OCI-LY1 (cell line): ENCODE results near the gene TMEM164.

ENCODE experiments used
- H2AFZ ChIP-seq: fragments of 200-600 bp; sonication (generic), shearing (Covaris generic); 2 replicates; pipeline ENCODE4 v1.6.0; 2014; ENCODE audit warnings: antibody characterized with exemption, mild to moderate bottlenecking, low read length
- H3F3A ChIP-seq: fragments of 200-600 bp; sonication (generic), shearing (Covaris generic); 2 replicates; pipeline ENCODE4 v1.6.0; 2014; ENCODE audit warnings: mild to moderate bottlenecking, antibody characterized with exemption, low read length, moderate library complexity; ENCODE audit not compliant: insufficient read depth
- H3K27ac ChIP-seq: fragments of 200-600 bp; sonication (generic); 2 replicates; pipeline ENCODE4 v1.5.1; 2014; ENCODE audit warnings: low read length, mixed run types, mild to moderate bottlenecking, low read depth; ENCODE audit not compliant: poor library complexity, severe bottlenecking
- H3K27me3 ChIP-seq: fragments of 200-600 bp; sonication (generic); 2 replicates; pipeline ENCODE4 v1.6.0; 2014; ENCODE audit warnings: antibody characterized with exemption, mild to moderate bottlenecking, low read length, moderate library complexity; ENCODE audit not compliant: insufficient read depth
- H3K36me3 ChIP-seq: fragments of 200-600 bp; sonication (generic); 2 replicates; pipeline ENCODE4 v1.6.1; 2014; ENCODE audit warnings: mild to moderate bottlenecking, antibody characterized with exemption, low read length, moderate library complexity, mixed read lengths; ENCODE audit not compliant: insufficient read depth
- H3K4me1 ChIP-seq: fragments of 200-600 bp; sonication (generic); 2 replicates; pipeline ENCODE4 v1.5.1; 2014; ENCODE audit warnings: mild to moderate bottlenecking, low read length, moderate library complexity; ENCODE audit not compliant: insufficient read depth, severe bottlenecking
- H3K4me2 ChIP-seq: fragments of 200-600 bp; sonication (generic), shearing (Covaris generic); 2 replicates; pipeline ENCODE4 v1.6.1; 2014; ENCODE audit warnings: low read length
- H3K4me3 ChIP-seq: fragments of 200-600 bp; sonication (generic); 2 replicates; pipeline ENCODE4 v1.5.1; 2014; ENCODE audit warnings: low read length, low read depth, mild to moderate bottlenecking, mixed read lengths; ENCODE audit not compliant: poor library complexity, severe bottlenecking
- H3K79me2 ChIP-seq: fragments of 200-600 bp; shearing (Covaris generic); 2 replicates; pipeline ENCODE4 v1.6.1; 2016; ENCODE audit warnings: mixed run types, low read length, mixed read lengths; ENCODE audit not compliant: insufficient read depth
- H3K9ac ChIP-seq: fragments of 200-600 bp; sonication (generic), shearing (Covaris generic); 2 replicates; pipeline ENCODE4 v1.6.1; 2014; ENCODE audit warnings: mild to moderate bottlenecking, low read length, mixed read lengths
- H3K9me2 ChIP-seq: fragments of 200-600 bp; sonication (generic), shearing (Covaris generic); 2 replicates; pipeline ENCODE4 v1.6.1; 2014; ENCODE audit warnings: low read depth, mild to moderate bottlenecking, low read length, mixed read lengths
- H3K9me3 ChIP-seq: fragments of 200-600 bp; shearing (Covaris generic); 2 replicates; pipeline ENCODE4 v1.6.1; 2014; ENCODE audit warnings: low read length, mixed read lengths
- H4K20me1 ChIP-seq: fragments of 200-600 bp; sonication (generic), shearing (Covaris generic); 2 replicates; pipeline ENCODE4 v1.6.0; 2016; ENCODE audit warnings: mild to moderate bottlenecking, low read length; ENCODE audit not compliant: insufficient read depth
- EZH2 ChIP-seq: fragments of 200-600 bp; sonication (generic), shearing (Covaris generic); IDR thresholded peaks from 2 replicates; pipeline ENCODE4 v1.8.0; 2017; ENCODE audit warnings: borderline replicate concordance, mixed run types, mild to moderate bottlenecking, antibody characterized with exemption, low read length, moderate library complexity, mixed read lengths
- TF ChIP-seq, protein P1 (sequence below): fragments of 200-600 bp; sonication (generic), shearing (Covaris generic); IDR thresholded peaks from 2 replicates; pipeline ENCODE4 v1.5.1; 2017; ENCODE audit warnings: mild to moderate bottlenecking, antibody characterized with exemption, low read length, moderate library complexity, mixed read lengths

TMEM164 gene

DNA sequence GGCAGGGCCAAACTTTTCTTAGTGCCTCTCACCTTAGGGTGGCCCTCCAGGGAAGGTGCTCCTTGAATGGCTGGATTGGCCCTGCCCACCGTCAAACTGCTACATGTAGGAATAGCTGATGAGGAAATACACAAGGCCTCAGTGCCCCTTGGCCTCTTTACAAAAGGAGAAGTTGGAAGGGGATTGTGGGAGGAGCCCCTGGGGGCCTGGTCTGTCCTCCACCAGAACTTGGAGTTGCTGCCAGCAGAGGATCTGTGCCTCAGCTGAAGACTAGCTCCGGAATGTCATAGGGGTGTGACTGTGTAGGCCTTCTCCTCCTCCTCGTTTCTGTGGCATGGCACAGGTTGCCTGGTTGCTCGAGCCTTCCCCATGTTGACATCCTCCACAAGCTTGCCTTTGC lies 172.2 kb downstream of the TMEM164 start:
- H4K20me1 ChIP-seq = no peaks in the 10 kb centered on the region
- H3K9me3 ChIP-seq = no peaks in the 10 kb centered on the region
- H3K79me2 ChIP-seq = no peaks in the 10 kb centered on the region
- TF ChIP-seq, protein P1, sequence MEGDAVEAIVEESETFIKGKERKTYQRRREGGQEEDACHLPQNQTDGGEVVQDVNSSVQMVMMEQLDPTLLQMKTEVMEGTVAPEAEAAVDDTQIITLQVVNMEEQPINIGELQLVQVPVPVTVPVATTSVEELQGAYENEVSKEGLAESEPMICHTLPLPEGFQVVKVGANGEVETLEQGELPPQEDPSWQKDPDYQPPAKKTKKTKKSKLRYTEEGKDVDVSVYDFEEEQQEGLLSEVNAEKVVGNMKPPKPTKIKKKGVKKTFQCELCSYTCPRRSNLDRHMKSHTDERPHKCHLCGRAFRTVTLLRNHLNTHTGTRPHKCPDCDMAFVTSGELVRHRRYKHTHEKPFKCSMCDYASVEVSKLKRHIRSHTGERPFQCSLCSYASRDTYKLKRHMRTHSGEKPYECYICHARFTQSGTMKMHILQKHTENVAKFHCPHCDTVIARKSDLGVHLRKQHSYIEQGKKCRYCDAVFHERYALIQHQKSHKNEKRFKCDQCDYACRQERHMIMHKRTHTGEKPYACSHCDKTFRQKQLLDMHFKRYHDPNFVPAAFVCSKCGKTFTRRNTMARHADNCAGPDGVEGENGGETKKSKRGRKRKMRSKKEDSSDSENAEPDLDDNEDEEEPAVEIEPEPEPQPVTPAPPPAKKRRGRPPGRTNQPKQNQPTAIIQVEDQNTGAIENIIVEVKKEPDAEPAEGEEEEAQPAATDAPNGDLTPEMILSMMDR = no peak
- no peak for TF ChIP-seq EZH2
- no peaks in the 10 kb centered on the region for H3K9me2 ChIP-seq
- H3K27me3 ChIP-seq = no peaks in the 10 kb centered on the region
- no peaks in the 10 kb centered on the region for H3K36me3 ChIP-seq
- H3K4me1 ChIP-seq = peaks cover 8% of the 10 kb centered on the region
- no peak overlapping the region for H3K27ac ChIP-seq
- H3K9ac ChIP-seq = no peak overlapping the region
- no peak overlapping the region for H3K4me2 ChIP-seq
- no peak overlapping the region for H3K4me3 ChIP-seq
- H3F3A ChIP-seq = no peaks in the 10 kb centered on the region
- no peak overlapping the region for H2AFZ ChIP-seq

DNA sequence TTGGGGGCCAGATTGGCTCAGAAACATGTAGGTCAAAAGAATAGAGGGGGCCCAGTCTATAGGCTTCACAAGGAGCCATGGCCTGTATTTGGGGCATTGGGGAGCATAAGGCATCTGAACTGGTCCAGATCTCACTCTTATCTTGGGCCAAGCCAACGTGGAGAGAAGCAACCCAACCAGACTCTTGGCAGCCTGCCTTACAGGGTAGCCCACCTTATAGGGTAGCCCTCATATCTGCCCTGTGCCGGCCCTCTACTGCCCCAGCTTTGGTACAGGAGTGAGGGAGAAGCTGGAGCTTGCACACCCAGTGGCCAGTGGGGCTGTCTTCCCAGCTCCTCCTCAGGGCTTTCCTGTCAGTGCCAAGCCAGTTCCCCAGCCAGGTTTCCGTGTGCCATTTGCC lies 172.8 kb downstream of the TMEM164 start:
- Histone ChIP-seq H3K4me2 (no peak overlapping the region), H3K4me3 (no peak overlapping the region), H3K27ac (no peak overlapping the region), H3K79me2 (no peaks in the 10 kb centered on the region), H3K9me3 (no peaks in the 10 kb centered on the region), H3K27me3 (no peaks in the 10 kb centered on the region), H3K9me2 (no peaks in the 10 kb centered on the region), H3K4me1 (peaks cover 8% of the 10 kb centered on the region), H2AFZ (no peak overlapping the region), H3K36me3 (no peaks in the 10 kb centered on the region), H4K20me1 (no peaks in the 10 kb centered on the region), H3K9ac (no peak overlapping the region), H3F3A (no peaks in the 10 kb centered on the region)
- TF ChIP-seq, protein P1 = no peak

DNA sequence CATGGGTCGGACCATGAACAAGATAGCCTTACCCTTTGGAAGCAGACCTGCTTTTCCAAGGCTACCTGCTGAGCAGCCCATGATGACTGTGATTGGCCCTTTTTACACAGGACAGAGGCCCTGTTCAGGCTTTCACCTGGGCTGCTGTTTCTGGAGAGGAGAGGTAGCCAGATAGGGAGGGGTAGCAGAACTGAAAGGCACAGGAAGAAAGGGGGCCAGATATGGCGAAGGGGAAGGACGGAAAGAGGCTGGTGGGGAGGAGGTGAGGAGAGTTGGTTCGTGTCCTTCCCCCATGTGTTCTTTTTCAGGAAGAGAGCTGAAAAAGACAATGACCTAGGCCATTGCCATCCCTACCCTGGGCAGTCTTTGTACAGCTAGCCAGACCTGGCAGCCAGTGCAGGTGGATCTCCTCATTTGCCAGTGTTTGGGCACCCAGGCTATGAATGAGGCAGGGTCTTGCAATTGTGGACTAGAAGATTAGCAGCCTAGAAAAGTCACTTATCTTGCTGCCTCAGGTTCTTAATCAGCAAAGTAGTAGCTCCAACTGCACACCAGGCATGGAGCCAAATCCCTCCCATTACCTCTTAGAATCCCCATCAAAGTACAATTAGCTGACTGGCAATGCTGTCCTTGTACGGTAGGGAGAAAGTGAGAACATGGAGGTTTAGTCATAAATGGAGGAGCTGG lies 175.4 kb downstream of the TMEM164 start:
- Histone ChIP-seq H2AFZ (no peak overlapping the region), H3K4me3 (no peak overlapping the region), H4K20me1 (no peaks in the 10 kb centered on the region), H3K27ac (no peak overlapping the region), H3K4me1 (no peaks in the 10 kb centered on the region), H3F3A (no peaks in the 10 kb centered on the region), H3K4me2 (no peak overlapping the region), H3K79me2 (no peaks in the 10 kb centered on the region), H3K27me3 (no peaks in the 10 kb centered on the region), H3K9ac (no peak overlapping the region), H3K36me3 (no peaks in the 10 kb centered on the region), H3K9me3 (no peaks in the 10 kb centered on the region), H3K9me2 (no peaks in the 10 kb centered on the region)
- TF ChIP-seq EZH2 = no peak
- TF ChIP-seq, protein P1 = no peak
